ENCODE data around the gene DHFR2. TPM values are rescaled to one million over a fixed set of nuclear protein-coding genes. Genes with fewer than 3 reads are reported as not detected.

The DHFR2 gene
- total and polyA plus RNA-seq, 10 of the 15 experiments (the other 5 are each of a cell fraction or from before 2014, with no cell fraction given): 1.8 to 5.6 (median 4.4) TPM

DNA sequence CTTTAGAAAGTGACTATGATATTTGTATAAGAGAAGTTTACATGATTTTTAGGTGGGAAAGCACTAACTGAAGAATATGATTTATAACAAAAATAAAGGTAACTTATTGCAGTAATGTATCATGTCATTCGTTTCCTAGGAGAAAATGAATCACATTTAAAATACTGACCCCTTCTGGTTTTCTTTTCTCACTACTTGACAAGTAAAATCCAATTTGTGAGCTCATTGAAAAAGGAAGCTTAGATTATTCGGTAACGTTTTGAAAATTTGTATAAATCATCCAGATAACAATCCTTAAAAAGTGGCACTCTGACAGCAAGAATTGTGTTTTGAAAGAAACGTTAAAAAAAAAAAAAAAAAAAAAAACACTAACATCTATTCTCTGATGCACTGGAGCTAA is 39.1 kb upstream of the DHFR2 start:
- Histone ChIP-seq H3K79me2 (ENCODE audit: control insufficient read depth, insufficient read depth, low read length) (no peaks in the 10 kb centered on the region), H3K9ac (ENCODE audit: control insufficient read depth, insufficient read depth, low read length) (no peak overlapping the region), H3K4me3 (no peak overlapping the region), H2AFZ (ENCODE audit: control insufficient read depth, low read depth, low read length) (no peak overlapping the region), H3K4me2 (ENCODE audit: control insufficient read depth, insufficient read depth) (no peak overlapping the region), H3K4me1 (ENCODE audit: control insufficient read depth, insufficient read depth, low read length) (no peaks in the 10 kb centered on the region), H3K36me3 (ENCODE audit: control insufficient read depth in 2 of 2, insufficient read depth in 2 of 2, low read length in 1 of 2) (peaks cover 2 to 31% of the 10 kb centered on the region in 2 experiments), H3K27me3 (replicated peaks in 1 of 2; ENCODE audit: control insufficient read depth in 2 of 2, insufficient read depth in 2 of 2, low read length in 1 of 2) (no peaks in the 10 kb centered on the region), H3K9me3 (replicated peaks; ENCODE audit: control insufficient read depth, insufficient read depth, low read length) (no peaks in the 10 kb centered on the region), H3K27ac (ENCODE audit: control insufficient read depth, insufficient read depth) (no peak overlapping the region), H4K20me1 (ENCODE audit: control insufficient read depth, insufficient read depth) (no peaks in the 10 kb centered on the region)
- ATAC-seq (0 out of 3 replicates have a peak, but pooled peaks have one; percentile 17), FAIRE-seq (no peak), DNase-seq (ENCODE audit: low read depth, low spot score) (no peak)
- SMC1A ChIA-PET (ENCODE audit: uncharacterized antibody, unreplicated experiment): interaction anchor here (0.6 to 1.9 kb wide), 16 partner anchors 12 to 120 kb away, joined by 3 to 21 read pairs (median 5); partner anchors contain the start of genes DHFR2 and NSUN3
- POLR2A ChIA-PET: interaction anchor here (0.7 kb wide), 1 partner anchor 25 kb away, joined by 6 read pairs; no protein-coding TSS in a partner anchor
- RAD21 ChIA-PET (ENCODE audit: unreplicated experiment): interaction anchor here (0.7 to 2.6 kb wide), 14 partner anchors 10 to 128 kb away, joined by 3 to 31 read pairs (median 5); partner anchors contain the start of genes DHFR2 and NSUN3
- no TSS peak for BruUV-seq (replicated peaks)
- in situ Hi-C loops (cut with MboI) (no loop called here), intact Hi-C loops (cut with micrococcal nuclease; ENCODE audit: unreplicated experiment) (loop anchor here (1.0 kb wide), 1 partner anchor 98 kb away; no protein-coding TSS in a partner anchor)
- WGBS (ENCODE audit: insufficient coverage, insufficient replicate concordance, low lambda C conversion rate, missing lambda C conversion rate): 85% methylated on average over 4 of the region's 4 CpGs
- TF ChIP-seq RAD21 (IDR thresholded peaks at IDR 0.05; ENCODE audit: insufficient read depth, low read depth, low read length) (peak; percentile 22; the same call in 1 of the 2 replicates), NFYB (IDR thresholded peaks at IDR 0.05; ENCODE audit: insufficient read depth, low read depth, low read length) (no peak), SMC3 (IDR thresholded peaks at IDR 0.05; ENCODE audit: borderline replicate concordance, low read length) (peak; percentile 7; the same call in 1 of the 2 replicates)
- CTCF ChIA-PET: interaction anchor here (0.8 to 3.4 kb wide), 17 partner anchors 13 to 122 kb away, joined by 3 to 32 read pairs (median 4); partner anchors contain the start of genes ARL13B, DHFR2 and NSUN3

DNA sequence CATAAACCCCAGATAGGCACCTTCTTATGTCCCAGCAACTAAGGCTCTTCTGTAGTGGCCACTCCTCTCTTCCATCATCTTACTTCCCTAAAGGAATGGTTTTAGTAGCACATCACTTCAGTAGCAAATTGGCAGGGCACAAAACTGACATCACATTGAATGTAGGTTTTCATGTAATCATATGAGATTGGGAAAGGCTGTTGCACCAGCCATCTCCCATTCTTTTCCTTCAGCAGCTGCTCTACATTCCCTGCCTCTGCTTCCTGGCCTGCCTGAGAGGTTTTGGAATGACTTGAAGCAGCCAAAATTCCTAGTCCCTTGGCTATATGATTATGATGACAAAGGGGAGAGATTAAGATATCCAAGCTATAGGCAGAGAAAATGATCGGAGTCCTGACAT is 36.6 kb upstream of the DHFR2 start:
- no TSS peak for BruUV-seq (replicated peaks)
- H3K79me2 ChIP-seq (ENCODE audit: control insufficient read depth, insufficient read depth, low read length): no peaks in the 10 kb centered on the region
- H3K9me3 ChIP-seq (replicated peaks; ENCODE audit: control insufficient read depth, insufficient read depth, low read length): no peaks in the 10 kb centered on the region
- FAIRE-seq: no peak
- WGBS (ENCODE audit: insufficient coverage, insufficient replicate concordance, low lambda C conversion rate, missing lambda C conversion rate): 100% methylated on average over 1 of the region's 1 CpG
- ATAC-seq: no peak
- ChIA-PET SMC1A (ENCODE audit: uncharacterized antibody, unreplicated experiment) (interaction anchor here (1.0 to 1.7 kb wide), 3 partner anchors 18 to 96 kb away, joined by 3 to 6 read pairs (median 5); no protein-coding TSS in a partner anchor), CTCF (interaction anchor here (0.7 to 1.3 kb wide), 4 partner anchors 30 to 95 kb away, joined by 3 to 4 read pairs (median 4); no protein-coding TSS in a partner anchor), POLR2A (no interaction called here), RAD21 (ENCODE audit: unreplicated experiment) (interaction anchor here (1.9 kb wide), 1 partner anchor 30 kb away, joined by 8 read pairs; no protein-coding TSS in a partner anchor)
- no peak for DNase-seq (ENCODE audit: low read depth, low spot score)
- in situ Hi-C loops (cut with MboI) (no loop called here), intact Hi-C loops (cut with micrococcal nuclease; ENCODE audit: unreplicated experiment) (no loop called here)
- no peak overlapping the region for H3K27ac ChIP-seq (ENCODE audit: control insufficient read depth, insufficient read depth)
- peaks cover 5 to 33% of the 10 kb centered on the region in 2 experiments for H3K36me3 ChIP-seq (ENCODE audit: control insufficient read depth in 2 of 2, insufficient read depth in 2 of 2, low read length in 1 of 2)
- H3K4me3 ChIP-seq: no peak overlapping the region
- no peaks in the 10 kb centered on the region for H4K20me1 ChIP-seq (ENCODE audit: control insufficient read depth, insufficient read depth)
- no peak overlapping the region for H3K9ac ChIP-seq (ENCODE audit: control insufficient read depth, insufficient read depth, low read length)
- H2AFZ ChIP-seq (ENCODE audit: control insufficient read depth, low read depth, low read length): no peak overlapping the region
- no peak overlapping the region for H3K4me2 ChIP-seq (ENCODE audit: control insufficient read depth, insufficient read depth)
- H3K27me3 ChIP-seq (replicated peaks in 1 of 2; ENCODE audit: control insufficient read depth in 2 of 2, insufficient read depth in 2 of 2, low read length in 1 of 2): no peaks in the 10 kb centered on the region
- no peaks in the 10 kb centered on the region for H3K4me1 ChIP-seq (ENCODE audit: control insufficient read depth, insufficient read depth, low read length)
- TF ChIP-seq SMAD1 (IDR thresholded peaks at IDR 0.05; ENCODE audit: low read depth, partially characterized antibody) (no peak), FOS (IDR thresholded peaks at IDR 0.05; ENCODE audit: borderline replicate concordance, extremely low read depth, insufficient read length) (no peak), TARDBP (IDR thresholded peaks at IDR 0.05; ENCODE audit: borderline replicate concordance) (no peak), POLR2AphosphoS5 (IDR thresholded peaks at IDR 0.05; ENCODE audit: low read length) (no peak)
- TF ChIP-seq, protein P1, sequence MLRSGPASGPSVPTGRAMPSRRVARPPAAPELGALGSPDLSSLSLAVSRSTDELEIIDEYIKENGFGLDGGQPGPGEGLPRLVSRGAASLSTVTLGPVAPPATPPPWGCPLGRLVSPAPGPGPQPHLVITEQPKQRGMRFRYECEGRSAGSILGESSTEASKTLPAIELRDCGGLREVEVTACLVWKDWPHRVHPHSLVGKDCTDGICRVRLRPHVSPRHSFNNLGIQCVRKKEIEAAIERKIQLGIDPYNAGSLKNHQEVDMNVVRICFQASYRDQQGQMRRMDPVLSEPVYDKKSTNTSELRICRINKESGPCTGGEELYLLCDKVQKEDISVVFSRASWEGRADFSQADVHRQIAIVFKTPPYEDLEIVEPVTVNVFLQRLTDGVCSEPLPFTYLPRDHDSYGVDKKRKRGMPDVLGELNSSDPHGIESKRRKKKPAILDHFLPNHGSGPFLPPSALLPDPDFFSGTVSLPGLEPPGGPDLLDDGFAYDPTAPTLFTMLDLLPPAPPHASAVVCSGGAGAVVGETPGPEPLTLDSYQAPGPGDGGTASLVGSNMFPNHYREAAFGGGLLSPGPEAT (IDR thresholded peaks at IDR 0.05; ENCODE audit: low read depth): no peak
- TF ChIP-seq, protein P2, sequence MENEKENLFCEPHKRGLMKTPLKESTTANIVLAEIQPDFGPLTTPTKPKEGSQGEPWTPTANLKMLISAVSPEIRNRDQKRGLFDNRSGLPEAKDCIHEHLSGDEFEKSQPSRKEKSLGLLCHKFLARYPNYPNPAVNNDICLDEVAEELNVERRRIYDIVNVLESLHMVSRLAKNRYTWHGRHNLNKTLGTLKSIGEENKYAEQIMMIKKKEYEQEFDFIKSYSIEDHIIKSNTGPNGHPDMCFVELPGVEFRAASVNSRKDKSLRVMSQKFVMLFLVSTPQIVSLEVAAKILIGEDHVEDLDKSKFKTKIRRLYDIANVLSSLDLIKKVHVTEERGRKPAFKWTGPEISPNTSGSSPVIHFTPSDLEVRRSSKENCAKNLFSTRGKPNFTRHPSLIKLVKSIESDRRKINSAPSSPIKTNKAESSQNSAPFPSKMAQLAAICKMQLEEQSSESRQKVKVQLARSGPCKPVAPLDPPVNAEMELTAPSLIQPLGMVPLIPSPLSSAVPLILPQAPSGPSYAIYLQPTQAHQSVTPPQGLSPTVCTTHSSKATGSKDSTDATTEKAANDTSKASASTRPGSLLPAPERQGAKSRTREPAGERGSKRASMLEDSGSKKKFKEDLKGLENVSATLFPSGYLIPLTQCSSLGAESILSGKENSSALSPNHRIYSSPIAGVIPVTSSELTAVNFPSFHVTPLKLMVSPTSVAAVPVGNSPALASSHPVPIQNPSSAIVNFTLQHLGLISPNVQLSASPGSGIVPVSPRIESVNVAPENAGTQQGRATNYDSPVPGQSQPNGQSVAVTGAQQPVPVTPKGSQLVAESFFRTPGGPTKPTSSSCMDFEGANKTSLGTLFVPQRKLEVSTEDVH (IDR thresholded peaks at IDR 0.05; ENCODE audit: low read depth, partially characterized antibody): no peak
- TF ChIP-seq, protein P3, sequence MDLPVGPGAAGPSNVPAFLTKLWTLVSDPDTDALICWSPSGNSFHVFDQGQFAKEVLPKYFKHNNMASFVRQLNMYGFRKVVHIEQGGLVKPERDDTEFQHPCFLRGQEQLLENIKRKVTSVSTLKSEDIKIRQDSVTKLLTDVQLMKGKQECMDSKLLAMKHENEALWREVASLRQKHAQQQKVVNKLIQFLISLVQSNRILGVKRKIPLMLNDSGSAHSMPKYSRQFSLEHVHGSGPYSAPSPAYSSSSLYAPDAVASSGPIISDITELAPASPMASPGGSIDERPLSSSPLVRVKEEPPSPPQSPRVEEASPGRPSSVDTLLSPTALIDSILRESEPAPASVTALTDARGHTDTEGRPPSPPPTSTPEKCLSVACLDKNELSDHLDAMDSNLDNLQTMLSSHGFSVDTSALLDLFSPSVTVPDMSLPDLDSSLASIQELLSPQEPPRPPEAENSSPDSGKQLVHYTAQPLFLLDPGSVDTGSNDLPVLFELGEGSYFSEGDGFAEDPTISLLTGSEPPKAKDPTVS (IDR thresholded peaks at IDR 0.05; ENCODE audit: low read depth, low read length): no peak
